GM13977 (cell line): ENCODE results near the gene PDE10A.

Source experiments
- DNase-seq: peaks from one replicate; pipeline ENCODE4 v3.0.0; 2012; ENCODE audit warnings: low spot score
- in situ Hi-C: fragments of 300-500 bp; cut with MboI; formaldehyde crosslinking; loops from one replicate; pipeline ENCODE4 v1.12.0; 2022; ENCODE audit warnings: low sequenced_read_pairs, low pct_unique_long_range_greater_than_20kb, mixed read lengths, inconsistent platforms; ENCODE audit not compliant: unreplicated experiment
- TF ChIP-seq, protein P1 (sequence below): IDR thresholded peaks from 2 replicates; pipeline ENCODE4 v1.5.1; 2012; ENCODE audit warnings: mild to moderate bottlenecking, control low read depth; ENCODE audit not compliant: insufficient read depth; ENCODE audit errors: extremely low read depth, missing control alignments

PDE10A gene

DNA sequence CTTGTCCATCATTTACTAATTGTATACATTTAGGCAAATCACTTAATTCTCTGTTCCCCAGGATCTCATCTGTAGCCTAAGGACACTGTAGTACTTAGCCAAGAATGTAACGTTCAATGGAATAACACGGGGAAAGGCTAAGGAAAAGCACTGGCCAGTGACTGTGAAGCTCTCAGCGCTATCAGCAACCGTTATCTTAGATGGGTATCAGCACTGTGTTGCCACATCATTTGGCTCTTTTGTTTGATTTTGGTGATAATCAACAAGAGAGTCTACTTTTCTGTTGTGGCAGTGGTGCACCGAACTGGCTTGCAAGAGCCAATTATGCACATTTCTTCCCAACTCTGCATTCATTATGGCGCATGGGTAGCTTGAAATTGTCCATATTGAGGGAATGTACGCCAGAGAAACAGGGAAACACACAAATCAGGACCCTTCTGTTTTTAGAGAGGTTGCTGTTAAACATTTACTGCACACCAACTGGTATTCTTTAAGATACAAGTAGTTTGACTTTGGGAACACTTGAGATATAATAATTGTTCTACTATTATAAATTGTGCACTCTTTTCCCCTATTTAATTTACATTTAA, 259.9 kb downstream of the PDE10A start:
- in situ Hi-C loops = no loop called here
- TF ChIP-seq, protein P1, sequence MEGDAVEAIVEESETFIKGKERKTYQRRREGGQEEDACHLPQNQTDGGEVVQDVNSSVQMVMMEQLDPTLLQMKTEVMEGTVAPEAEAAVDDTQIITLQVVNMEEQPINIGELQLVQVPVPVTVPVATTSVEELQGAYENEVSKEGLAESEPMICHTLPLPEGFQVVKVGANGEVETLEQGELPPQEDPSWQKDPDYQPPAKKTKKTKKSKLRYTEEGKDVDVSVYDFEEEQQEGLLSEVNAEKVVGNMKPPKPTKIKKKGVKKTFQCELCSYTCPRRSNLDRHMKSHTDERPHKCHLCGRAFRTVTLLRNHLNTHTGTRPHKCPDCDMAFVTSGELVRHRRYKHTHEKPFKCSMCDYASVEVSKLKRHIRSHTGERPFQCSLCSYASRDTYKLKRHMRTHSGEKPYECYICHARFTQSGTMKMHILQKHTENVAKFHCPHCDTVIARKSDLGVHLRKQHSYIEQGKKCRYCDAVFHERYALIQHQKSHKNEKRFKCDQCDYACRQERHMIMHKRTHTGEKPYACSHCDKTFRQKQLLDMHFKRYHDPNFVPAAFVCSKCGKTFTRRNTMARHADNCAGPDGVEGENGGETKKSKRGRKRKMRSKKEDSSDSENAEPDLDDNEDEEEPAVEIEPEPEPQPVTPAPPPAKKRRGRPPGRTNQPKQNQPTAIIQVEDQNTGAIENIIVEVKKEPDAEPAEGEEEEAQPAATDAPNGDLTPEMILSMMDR = no peak
- DNase-seq = no peak

DNA sequence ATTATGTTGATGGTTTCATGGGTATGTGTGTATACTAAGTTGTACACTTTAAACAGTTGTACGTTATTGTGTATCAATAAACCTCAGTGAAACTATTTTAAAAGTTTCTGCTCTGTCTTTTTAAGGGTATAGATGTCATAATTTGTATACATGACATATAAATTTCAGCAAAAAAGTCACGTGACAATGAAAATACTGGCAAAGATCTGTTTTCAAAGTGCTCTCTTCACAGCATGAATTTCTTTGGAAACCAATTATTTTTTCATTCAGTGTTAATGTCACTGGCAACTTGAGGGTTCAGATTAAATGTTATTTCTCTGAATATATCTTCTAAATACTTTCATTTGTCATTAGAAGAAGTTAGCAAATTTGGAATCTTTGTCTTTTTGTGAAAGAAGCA, 261.9 kb downstream of the PDE10A start:
- DNase-seq = no peak
- TF ChIP-seq, protein P1 = no peak
- in situ Hi-C loops = no loop called here

DNA sequence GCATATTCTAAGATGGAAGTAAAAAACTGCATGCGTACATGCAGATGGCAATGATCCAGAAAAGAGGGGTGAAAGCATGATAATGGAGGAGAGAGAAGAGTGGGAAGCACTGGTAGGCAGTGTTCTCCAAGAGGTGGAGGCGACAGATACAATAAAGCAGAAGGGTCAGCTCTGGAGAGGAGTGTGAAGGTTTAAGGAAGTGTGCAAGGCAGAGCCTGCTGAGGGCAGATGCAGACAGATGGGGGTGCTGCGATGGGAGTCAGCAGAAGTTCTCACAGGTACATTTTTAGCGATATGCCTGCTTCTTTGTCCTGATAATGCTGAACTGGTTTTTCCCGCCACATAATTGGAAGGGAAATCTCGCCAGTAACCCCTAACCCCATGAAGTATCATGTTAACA, 272.6 kb downstream of the PDE10A start:
- TF ChIP-seq, protein P1 = no peak
- in situ Hi-C loops = no loop called here
- no peak for DNase-seq

DNA sequence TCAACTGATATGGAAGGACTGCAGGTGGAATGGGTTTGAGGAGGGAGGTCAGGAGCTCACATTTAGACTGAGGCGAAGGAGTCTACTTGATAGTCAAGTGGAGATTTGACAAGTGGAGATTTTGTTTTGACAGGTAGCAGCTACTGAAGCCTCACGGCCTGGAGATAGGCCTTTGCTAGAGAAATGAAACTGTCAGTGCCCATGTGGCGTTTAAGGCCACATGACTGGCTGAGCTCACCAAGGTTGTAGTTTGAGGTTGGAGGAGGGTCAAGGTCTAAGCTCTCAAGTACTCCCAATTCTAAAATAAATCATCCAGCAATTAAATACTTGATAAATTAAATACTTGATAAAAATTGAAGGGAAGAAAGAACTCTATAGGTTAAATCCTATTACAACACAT, 273.5 kb downstream of the PDE10A start:
- in situ Hi-C loops = no loop called here
- no peak for DNase-seq
- TF ChIP-seq, protein P1 = no peak

DNA sequence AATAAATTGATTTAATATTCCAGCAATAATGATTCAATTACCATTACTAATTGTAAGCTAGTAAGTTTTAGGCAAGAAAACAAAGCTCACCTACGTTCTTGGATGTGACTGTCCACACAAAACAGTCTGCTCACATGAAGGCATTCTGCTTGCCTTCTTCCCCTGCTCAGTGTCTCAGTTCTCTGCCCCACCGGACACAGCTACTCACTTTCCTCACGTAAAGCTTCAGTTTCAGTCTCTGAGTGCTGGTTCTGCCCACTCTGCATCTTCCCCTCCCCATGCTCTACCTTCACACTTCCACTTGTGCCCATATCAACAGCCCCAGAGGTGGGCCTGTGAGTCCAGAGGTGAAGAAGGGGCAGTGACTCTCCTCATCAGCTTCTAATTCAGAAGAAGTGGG, 279.7 kb downstream of the PDE10A start:
- in situ Hi-C loops = no loop called here
- no peak for DNase-seq
- TF ChIP-seq, protein P1 = no peak

DNA sequence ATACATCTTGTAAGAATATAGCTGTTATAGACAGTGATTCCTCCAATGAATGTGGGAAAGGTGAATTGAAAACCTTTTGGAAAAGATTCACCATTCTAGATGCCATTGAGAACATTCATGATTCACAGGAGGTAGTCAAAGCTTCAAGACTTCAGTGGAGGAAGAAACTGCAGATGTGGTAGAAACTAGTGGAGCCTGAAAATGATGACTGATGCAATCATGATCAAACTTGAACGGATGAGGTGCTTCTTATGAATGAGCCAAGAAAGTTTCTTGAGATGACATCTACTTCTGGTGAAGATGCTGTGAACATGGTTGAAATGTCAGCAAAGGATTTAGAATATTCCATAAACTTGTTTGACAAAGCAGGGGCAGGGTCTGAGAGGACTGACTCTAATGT, 286.9 kb downstream of the PDE10A start:
- TF ChIP-seq, protein P1 = no peak
- in situ Hi-C loops = no loop called here
- DNase-seq = no peak

DNA sequence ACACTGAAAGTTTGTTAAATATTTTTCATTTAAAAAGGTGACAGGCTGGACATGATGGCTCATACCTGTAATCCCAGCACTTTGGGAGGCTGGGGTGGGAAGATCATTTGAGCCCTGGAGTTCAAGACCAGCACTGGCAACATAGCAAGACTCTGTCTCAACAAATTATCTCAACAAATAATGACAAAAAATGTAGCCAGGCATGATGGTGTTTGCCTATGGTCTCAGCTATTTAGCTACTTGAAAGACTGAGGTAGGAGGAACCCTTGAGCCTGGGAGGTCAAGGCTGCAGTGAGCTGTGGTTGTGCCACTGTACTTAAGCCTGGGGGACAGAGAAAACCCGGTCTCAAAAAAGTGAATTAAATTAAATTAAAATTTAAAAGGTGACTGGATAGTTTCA, 297.7 kb downstream of the PDE10A start:
- in situ Hi-C loops = no loop called here
- no peak for DNase-seq
- TF ChIP-seq, protein P1 = no peak
